GM12878 (cell line): ENCODE data around the gene CREB5. TPM values are rescaled to one million over a fixed set of nuclear protein-coding genes. Genes with fewer than 3 reads are reported as not detected.

Experiments used
- ATF7 ChIP-seq: fragments of 450-650 bp; IDR thresholded peaks from 2 replicates; pipeline ENCODE4 v1.6.1; 2016; ENCODE audit warnings: low read depth, mild to moderate bottlenecking
- BACH1 ChIP-seq: fragments of 450-650 bp; IDR thresholded peaks from 2 replicates; pipeline ENCODE4 v1.6.1; 2017; ENCODE audit warnings: mild to moderate bottlenecking, borderline replicate concordance
- CBX3 ChIP-seq: fragments of 200-600 bp; sonication (generic); IDR thresholded peaks from 2 replicates; pipeline ENCODE4 v1.6.1; 2016; ENCODE audit warnings: low read depth, borderline replicate concordance
- MEF2B ChIP-seq: fragments of 450-650 bp; IDR thresholded peaks from 2 replicates; pipeline ENCODE4 v1.6.1; 2018; ENCODE audit warnings: mild to moderate bottlenecking, moderate library complexity; ENCODE audit not compliant: partially characterized antibody, poor library complexity, severe bottlenecking
- MTA2 ChIP-seq: fragments of 450-650 bp; IDR thresholded peaks from 2 replicates; pipeline ENCODE4 v1.6.1; 2016; ENCODE audit warnings: low read depth, mild to moderate bottlenecking, moderate library complexity
- NFYA ChIP-seq: IDR thresholded peaks from 2 replicates; pipeline ENCODE4 v1.6.1; 2011; ENCODE audit warnings: low read depth, mild to moderate bottlenecking, low read length, improper control_type of control experiment, borderline replicate concordance
- NRF1 ChIP-seq: conservative IDR thresholded peaks from 2 replicates; pipeline ENCODE4 v1.6.1; 2011; ENCODE audit warnings: mild to moderate bottlenecking, low read depth, low read length, improper control_type of control experiment
- PAX5 ChIP-seq: IDR thresholded peaks from 2 replicates; pipeline ENCODE4 v1.6.1; 2011; ENCODE audit warnings: low read depth, low read length, borderline replicate concordance
- PML ChIP-seq: IDR thresholded peaks from 2 replicates; pipeline ENCODE4 v1.6.1; 2012; ENCODE audit warnings: low read length, inconsistent platforms
- RAD51 ChIP-seq: fragments of 450-650 bp; IDR thresholded peaks from 2 replicates; pipeline ENCODE4 v1.6.1; 2016; ENCODE audit warnings: moderate library complexity, mild to moderate bottlenecking, inconsistent platforms
- RFX5 ChIP-seq: IDR thresholded peaks from 2 replicates; pipeline ENCODE4 v1.6.1; 2011; ENCODE audit warnings: low read depth, low read length, improper control_type of control experiment
- SMAD5 ChIP-seq: IDR thresholded peaks from 2 replicates; pipeline ENCODE4 v1.6.1; 2016; ENCODE audit warnings: antibody characterized with exemption, low read depth
- SP1 ChIP-seq: IDR thresholded peaks from one replicate; pipeline ENCODE4 v1.6.1; 2011; ENCODE audit warnings: low read depth, low read length
- SUZ12 ChIP-seq: fragments of 200-600 bp; sonication (generic); IDR thresholded peaks from one replicate; pipeline ENCODE4 v1.6.1; 2018; ENCODE audit warnings: antibody characterized with exemption, mild to moderate bottlenecking; ENCODE audit not compliant: unreplicated experiment
- TAF1 ChIP-seq: IDR thresholded peaks from 2 replicates; pipeline ENCODE4 v1.6.1; 2011; ENCODE audit warnings: mild to moderate bottlenecking, low read depth, low read length, borderline replicate concordance
- ZBED1 ChIP-seq: IDR thresholded peaks from 2 replicates; pipeline ENCODE4 v1.6.1; 2016; ENCODE audit warnings: borderline replicate concordance
- ZNF207 ChIP-seq: fragments of 450-650 bp; IDR thresholded peaks from 2 replicates; pipeline ENCODE4 v1.6.1; 2014; ENCODE audit warnings: antibody characterized with exemption, mild to moderate bottlenecking, borderline replicate concordance
- ZNF24 ChIP-seq: fragments of 450-650 bp; IDR thresholded peaks from 2 replicates; pipeline ENCODE4 v1.6.1; 2017; ENCODE audit warnings: antibody characterized with exemption, mild to moderate bottlenecking
- polyA plus RNA-seq, 11 experiments: library from polyadenylated mRNA; depleted of rRNA in 4 of 11; unstranded in 6 of 11; stranded (reverse) in 5 of 11; fragments of >200 nt; fragmentation: Nextera tagmentation in 4 of 11; fragmentation: Illumina TruSeq in 1 of 11; extraction: Ambion mirVana in 4 of 11; extraction: Trizol in 1 of 11; gene quantifications; 1 replicate in 1 of 11; 2 replicates in 10 of 11; pipeline versions ENCODE4 v1.2.1 to v1.2.3, GENCODE V29; 2011 to 2016; ENCODE audit warnings: inconsistent platforms in 2 of 11, missing spikeins in 2 of 11, low read depth in 1 of 11
- total RNA-seq, 4 experiments: library from RNA; depleted of rRNA in 3 of 4; stranded (reverse); fragments of >200 nt in 3 of 4; fragmentation: Illumina TruSeq in 1 of 4; extraction: Trizol in 1 of 4; gene quantifications; 2 replicates each; pipeline versions ENCODE4 v1.2.1 to v1.2.3, GENCODE V29; 2013 to 2021
- TF ChIP-seq, protein P1 (sequence below): fragments of 450-650 bp; IDR thresholded peaks from 2 replicates; pipeline ENCODE4 v1.6.1; 2017; ENCODE audit warnings: borderline replicate concordance
- TF ChIP-seq, protein P2 (sequence below): fragments of 150-350 bp; IDR thresholded peaks from 2 replicates; pipeline ENCODE4 v1.6.1; 2016; ENCODE audit warnings: low read depth, low read length
- TF ChIP-seq, protein P3 (sequence below): IDR thresholded peaks from 2 replicates; pipeline ENCODE4 v1.6.1; 2012; ENCODE audit warnings: mild to moderate bottlenecking, low read depth, low read length
- TF ChIP-seq, protein P4 (sequence below): IDR thresholded peaks from 2 replicates; pipeline ENCODE4 v1.6.1; 2011; ENCODE audit warnings: borderline replicate concordance, low read depth, mild to moderate bottlenecking, moderate library complexity, low read length; ENCODE audit not compliant: insufficient read depth, poor library complexity, severe bottlenecking

The CREB5 gene
- total and polyA plus RNA-seq, 10 of the 15 experiments (the other 5 are each of a cell fraction or from before 2014, with no cell fraction given), result 12.9 to 74.1 (median 53.0) TPM

DNA sequence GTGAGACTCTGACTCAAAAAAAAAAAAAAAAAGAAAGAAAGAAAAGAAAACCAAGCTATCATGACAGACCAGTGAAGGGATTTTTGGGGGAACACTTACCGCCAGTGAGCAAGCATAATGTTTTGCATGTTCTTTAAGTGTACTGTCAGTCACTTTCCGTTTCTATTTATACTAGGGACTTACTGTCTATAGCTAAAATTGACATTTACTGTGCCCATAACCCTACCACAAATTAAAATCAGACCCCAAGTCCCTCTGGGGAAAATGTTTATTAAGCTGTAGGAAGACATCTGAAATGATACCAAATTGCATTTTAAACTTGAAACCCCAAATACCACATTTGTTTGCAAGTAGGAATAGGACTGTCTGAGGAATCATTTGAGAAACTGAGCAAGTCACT lies 293.0 kb downstream of the CREB5 start (continued):
- TF ChIP-seq, protein P1, sequence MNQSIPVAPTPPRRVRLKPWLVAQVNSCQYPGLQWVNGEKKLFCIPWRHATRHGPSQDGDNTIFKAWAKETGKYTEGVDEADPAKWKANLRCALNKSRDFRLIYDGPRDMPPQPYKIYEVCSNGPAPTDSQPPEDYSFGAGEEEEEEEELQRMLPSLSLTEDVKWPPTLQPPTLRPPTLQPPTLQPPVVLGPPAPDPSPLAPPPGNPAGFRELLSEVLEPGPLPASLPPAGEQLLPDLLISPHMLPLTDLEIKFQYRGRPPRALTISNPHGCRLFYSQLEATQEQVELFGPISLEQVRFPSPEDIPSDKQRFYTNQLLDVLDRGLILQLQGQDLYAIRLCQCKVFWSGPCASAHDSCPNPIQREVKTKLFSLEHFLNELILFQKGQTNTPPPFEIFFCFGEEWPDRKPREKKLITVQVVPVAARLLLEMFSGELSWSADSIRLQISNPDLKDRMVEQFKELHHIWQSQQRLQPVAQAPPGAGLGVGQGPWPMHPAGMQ, result no peak
- TF ChIP-seq SP1 (no peak), RFX5 (no peak), ZBED1 (0 out of 2 replicates have a peak, but pooled peaks have one; percentile 43), ZNF24 (peak; percentile 44; the same call in 1 of the 2 replicates), RAD51 (no peak), BACH1 (no peak), PAX5 (no peak), ATF7 (peak; percentile 49), NRF1 (no peak), MEF2B (peak; percentile 94), NFYA (no peak), SMAD5 (no peak), CBX3 (no peak), ZNF207 (no peak), TAF1 (no peak), PML (no peak), MTA2 (peak; percentile 93), SUZ12 (no peak)
- TF ChIP-seq, protein P2, sequence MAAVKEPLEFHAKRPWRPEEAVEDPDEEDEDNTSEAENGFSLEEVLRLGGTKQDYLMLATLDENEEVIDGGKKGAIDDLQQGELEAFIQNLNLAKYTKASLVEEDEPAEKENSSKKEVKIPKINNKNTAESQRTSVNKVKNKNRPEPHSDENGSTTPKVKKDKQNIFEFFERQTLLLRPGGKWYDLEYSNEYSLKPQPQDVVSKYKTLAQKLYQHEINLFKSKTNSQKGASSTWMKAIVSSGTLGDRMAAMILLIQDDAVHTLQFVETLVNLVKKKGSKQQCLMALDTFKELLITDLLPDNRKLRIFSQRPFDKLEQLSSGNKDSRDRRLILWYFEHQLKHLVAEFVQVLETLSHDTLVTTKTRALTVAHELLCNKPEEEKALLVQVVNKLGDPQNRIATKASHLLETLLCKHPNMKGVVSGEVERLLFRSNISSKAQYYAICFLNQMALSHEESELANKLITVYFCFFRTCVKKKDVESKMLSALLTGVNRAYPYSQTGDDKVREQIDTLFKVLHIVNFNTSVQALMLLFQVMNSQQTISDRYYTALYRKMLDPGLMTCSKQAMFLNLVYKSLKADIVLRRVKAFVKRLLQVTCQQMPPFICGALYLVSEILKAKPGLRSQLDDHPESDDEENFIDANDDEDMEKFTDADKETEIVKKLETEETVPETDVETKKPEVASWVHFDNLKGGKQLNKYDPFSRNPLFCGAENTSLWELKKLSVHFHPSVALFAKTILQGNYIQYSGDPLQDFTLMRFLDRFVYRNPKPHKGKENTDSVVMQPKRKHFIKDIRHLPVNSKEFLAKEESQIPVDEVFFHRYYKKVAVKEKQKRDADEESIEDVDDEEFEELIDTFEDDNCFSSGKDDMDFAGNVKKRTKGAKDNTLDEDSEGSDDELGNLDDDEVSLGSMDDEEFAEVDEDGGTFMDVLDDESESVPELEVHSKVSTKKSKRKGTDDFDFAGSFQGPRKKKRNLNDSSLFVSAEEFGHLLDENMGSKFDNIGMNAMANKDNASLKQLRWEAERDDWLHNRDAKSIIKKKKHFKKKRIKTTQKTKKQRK, result no peak
- TF ChIP-seq, protein P3, sequence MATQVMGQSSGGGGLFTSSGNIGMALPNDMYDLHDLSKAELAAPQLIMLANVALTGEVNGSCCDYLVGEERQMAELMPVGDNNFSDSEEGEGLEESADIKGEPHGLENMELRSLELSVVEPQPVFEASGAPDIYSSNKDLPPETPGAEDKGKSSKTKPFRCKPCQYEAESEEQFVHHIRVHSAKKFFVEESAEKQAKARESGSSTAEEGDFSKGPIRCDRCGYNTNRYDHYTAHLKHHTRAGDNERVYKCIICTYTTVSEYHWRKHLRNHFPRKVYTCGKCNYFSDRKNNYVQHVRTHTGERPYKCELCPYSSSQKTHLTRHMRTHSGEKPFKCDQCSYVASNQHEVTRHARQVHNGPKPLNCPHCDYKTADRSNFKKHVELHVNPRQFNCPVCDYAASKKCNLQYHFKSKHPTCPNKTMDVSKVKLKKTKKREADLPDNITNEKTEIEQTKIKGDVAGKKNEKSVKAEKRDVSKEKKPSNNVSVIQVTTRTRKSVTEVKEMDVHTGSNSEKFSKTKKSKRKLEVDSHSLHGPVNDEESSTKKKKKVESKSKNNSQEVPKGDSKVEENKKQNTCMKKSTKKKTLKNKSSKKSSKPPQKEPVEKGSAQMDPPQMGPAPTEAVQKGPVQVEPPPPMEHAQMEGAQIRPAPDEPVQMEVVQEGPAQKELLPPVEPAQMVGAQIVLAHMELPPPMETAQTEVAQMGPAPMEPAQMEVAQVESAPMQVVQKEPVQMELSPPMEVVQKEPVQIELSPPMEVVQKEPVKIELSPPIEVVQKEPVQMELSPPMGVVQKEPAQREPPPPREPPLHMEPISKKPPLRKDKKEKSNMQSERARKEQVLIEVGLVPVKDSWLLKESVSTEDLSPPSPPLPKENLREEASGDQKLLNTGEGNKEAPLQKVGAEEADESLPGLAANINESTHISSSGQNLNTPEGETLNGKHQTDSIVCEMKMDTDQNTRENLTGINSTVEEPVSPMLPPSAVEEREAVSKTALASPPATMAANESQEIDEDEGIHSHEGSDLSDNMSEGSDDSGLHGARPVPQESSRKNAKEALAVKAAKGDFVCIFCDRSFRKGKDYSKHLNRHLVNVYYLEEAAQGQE, result no peak
- TF ChIP-seq, protein P4, sequence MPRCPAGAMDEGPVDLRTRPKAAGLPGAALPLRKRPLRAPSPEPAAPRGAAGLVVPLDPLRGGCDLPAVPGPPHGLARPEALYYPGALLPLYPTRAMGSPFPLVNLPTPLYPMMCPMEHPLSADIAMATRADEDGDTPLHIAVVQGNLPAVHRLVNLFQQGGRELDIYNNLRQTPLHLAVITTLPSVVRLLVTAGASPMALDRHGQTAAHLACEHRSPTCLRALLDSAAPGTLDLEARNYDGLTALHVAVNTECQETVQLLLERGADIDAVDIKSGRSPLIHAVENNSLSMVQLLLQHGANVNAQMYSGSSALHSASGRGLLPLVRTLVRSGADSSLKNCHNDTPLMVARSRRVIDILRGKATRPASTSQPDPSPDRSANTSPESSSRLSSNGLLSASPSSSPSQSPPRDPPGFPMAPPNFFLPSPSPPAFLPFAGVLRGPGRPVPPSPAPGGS, result no peak
